PFSK-1 (cell line): ENCODE data around the gene EEF1AKMT3.

Experiments used
- FOXP2 ChIP-seq: optimal IDR thresholded peaks from 2 replicates; pipeline ENCODE3; 2011; ENCODE audit warnings: borderline replicate concordance, control low read depth, inconsistent platforms; ENCODE audit not compliant: insufficient read depth; ENCODE audit errors: extremely low read length, extremely low read depth
- POLR2AphosphoS5 ChIP-seq: IDR thresholded peaks from 2 replicates; pipeline ENCODE4 v1.6.1; 2012; ENCODE audit warnings: low read depth, mild to moderate bottlenecking, control low read depth, low read length, moderate library complexity
- REST ChIP-seq, 2 experiments: IDR thresholded peaks; 2 replicates each; pipeline versions ENCODE4 v1.6.1 to v1.8.0; 2011 to 2012; ENCODE audit warnings: low read depth in 2 of 2, low read length in 2 of 2, control low read depth in 1 of 2, inconsistent platforms in 1 of 2, mild to moderate bottlenecking in 1 of 2, moderate library complexity in 1 of 2; ENCODE audit not compliant: insufficient read depth in 1 of 2
- SIN3A ChIP-seq: IDR thresholded peaks from 2 replicates; pipeline ENCODE4 v1.6.1; 2012; ENCODE audit warnings: mild to moderate bottlenecking, low read length, moderate library complexity, borderline replicate concordance; ENCODE audit not compliant: insufficient read depth
- TAF1 ChIP-seq: IDR thresholded peaks from 2 replicates; pipeline ENCODE4 v1.6.1; 2012; ENCODE audit warnings: low read length, control low read depth, borderline replicate concordance; ENCODE audit not compliant: insufficient read depth

The EEF1AKMT3 gene

GRCh38 chr12:57755454-57756372, 16.7 kb upstream of the EEF1AKMT3 start:
- TF ChIP-seq POLR2AphosphoS5 = no peak
- TF ChIP-seq FOXP2 = no peak
- no peak for TF ChIP-seq REST (IDR thresholded peaks at IDR 0.05; ENCODE audit: insufficient read depth in 1 of 2, low read depth in 2 of 2, low read length in 2 of 2)
- TF ChIP-seq SIN3A = no peak
- TF ChIP-seq TAF1 = no peak

- TF ChIP-seq TAF1 (no peak), FOXP2 (no peak)
These were observed 15.7 kb upstream of the EEF1AKMT3 start for GRCh38 chr12:57756406-57757341.

GRCh38 chr12:57757771-57758170, 14.6 kb upstream of the EEF1AKMT3 start:
- TF ChIP-seq FOXP2 (no peak), SIN3A (no peak), POLR2AphosphoS5 (no peak), TAF1 (no peak)

GRCh38 chr12:57758552-57759359, 13.7 kb upstream of the EEF1AKMT3 start:
- no peak for TF ChIP-seq FOXP2
- no peak for TF ChIP-seq SIN3A
- TF ChIP-seq TAF1 = no peak
- TF ChIP-seq REST (IDR thresholded peaks at IDR 0.05; ENCODE audit: insufficient read depth in 1 of 2, low read depth in 2 of 2, low read length in 2 of 2) = no peak
- no peak for TF ChIP-seq POLR2AphosphoS5

GRCh38 chr12:57759360-57759980, 12.9 kb upstream of the EEF1AKMT3 start:
- TF ChIP-seq FOXP2 (no peak), POLR2AphosphoS5 (no peak), REST (IDR thresholded peaks at IDR 0.05; ENCODE audit: insufficient read depth in 1 of 2, low read depth in 2 of 2, low read length in 2 of 2) (no peak), TAF1 (no peak), SIN3A (no peak)
